HepG2 (cell line): ENCODE data around the gene CIT. TPM values are rescaled to one million over a fixed set of nuclear protein-coding genes. Genes with fewer than 3 reads are reported as not detected.

Experiments
- ATAC-seq: fragments of 200-7000 bp; cut with Tn5 transposase; 3 replicates; pipeline ENCODE4 v1.9.1; 2020; ENCODE audit warnings: mild to moderate bottlenecking, moderate library complexity
- BruUV-seq: library from RNA; stranded (reverse); fragments of 400-500 nt; replicated peaks from 2 replicates; lab custom pipeline; 2021; lab: Mats Ljungman, UMichigan
- CTCF ChIA-PET: fragments of 300-600 bp; formaldehyde crosslinking; extraction: SDS; loops from one replicate; lab custom pipeline; 2021; ENCODE audit warnings: low total read pairs, inconsistent platforms, low intra/inter-chr PET ratio; lab: Yijun Ruan, JAX
- POLR2A ChIA-PET: fragments of 350-600 bp; sonication (Branson Sonifier 250); formaldehyde crosslinking; loops from one replicate; lab custom pipeline; 2020; ENCODE audit warnings: antibody characterized with exemption, inconsistent platforms; lab: Yijun Ruan, JAX
- DNase-seq: peaks from one replicate; pipeline ENCODE4 v3.0.0-alpha.2; 2015; ENCODE audit warnings: low spot score
- FAIRE-seq: peaks from 3 replicates; lab custom pipeline; 2011; peaks lifted over from hg19 to GRCh38; lab: Jason Lieb, UNC
- H2AFZ ChIP-seq: one replicate; pipeline ENCODE4 v1.6.1; 2011; ENCODE audit warnings: low read length, inconsistent platforms
- H3K27ac ChIP-seq: fragments of 300-600 bp; 3 replicates; pipeline ENCODE4 v1.8.0; 2011; ENCODE audit warnings: mixed run types, mild to moderate bottlenecking, mixed read lengths, low read length, inconsistent platforms; ENCODE audit not compliant: insufficient read depth; ENCODE audit errors: extremely low read length
- H3K27me3 ChIP-seq, 2 experiments: fragments of 200-600 bp in 1 of 2; 2 replicates in 1 of 2; 3 replicates in 1 of 2; pipeline versions ENCODE4 v1.6.0 to v1.8.0; 2011; ENCODE audit warnings: low read length in 2 of 2, mild to moderate bottlenecking in 2 of 2, moderate library complexity in 2 of 2, inconsistent platforms in 1 of 2; ENCODE audit not compliant: insufficient read depth in 2 of 2, control insufficient read depth in 1 of 2
- H3K36me3 ChIP-seq, 2 experiments: fragments of 200-600 bp in 1 of 2; replicated peaks in 1 of 2; 2 replicates in 1 of 2; 3 replicates in 1 of 2; pipeline versions ENCODE4 v1.5.1 to v1.8.0; 2011; ENCODE audit warnings: low read length in 2 of 2, inconsistent platforms in 1 of 2; ENCODE audit not compliant: insufficient read depth in 2 of 2, control insufficient read depth in 1 of 2
- H3K4me1 ChIP-seq: 2 replicates; pipeline ENCODE4 v1.5.1; 2012; ENCODE audit warnings: low read length, inconsistent platforms; ENCODE audit not compliant: insufficient read depth
- H3K4me2 ChIP-seq: 2 replicates; pipeline ENCODE4 v1.6.0; 2011; ENCODE audit warnings: low read depth, low read length, inconsistent platforms
- H3K4me3 ChIP-seq, 3 experiments: fragments of 200-600 bp in 1 of 3; sonication (generic), shearing (Covaris generic) in 1 of 3; replicated peaks in 1 of 3; 2 replicates each; pipeline ENCODE4 v1.5.1; 2011 to 2016; ENCODE audit warnings: low read length in 3 of 3, inconsistent platforms in 2 of 3, low read depth in 2 of 3, mild to moderate bottlenecking in 2 of 3, control low read depth in 1 of 3, mixed read lengths in 1 of 3; ENCODE audit not compliant: insufficient read depth in 1 of 3
- H3K79me2 ChIP-seq: one replicate; pipeline ENCODE4 v1.6.1; 2011; ENCODE audit warnings: low read length, inconsistent platforms; ENCODE audit not compliant: insufficient read depth
- H3K9ac ChIP-seq: 2 replicates; pipeline ENCODE4 v1.6.0; 2011; ENCODE audit warnings: mild to moderate bottlenecking, low read depth, low read length, inconsistent platforms; ENCODE audit not compliant: insufficient read depth
- H3K9me3 ChIP-seq: 2 replicates; pipeline ENCODE4 v1.5.1; 2012; ENCODE audit warnings: mild to moderate bottlenecking, low read length
- H4K20me1 ChIP-seq: 2 replicates; pipeline ENCODE4 v1.6.0; 2011; ENCODE audit warnings: inconsistent platforms, mild to moderate bottlenecking, low read length, moderate library complexity; ENCODE audit not compliant: insufficient read depth
- DR1 ChIP-seq: sonication (generic); formaldehyde crosslinking; IDR thresholded peaks from 2 replicates; pipeline ENCODE4 v1.8.0; 2021; ENCODE audit warnings: mild to moderate bottlenecking, missing genetic modification reagents, inconsistent platforms
- HHEX ChIP-seq: IDR thresholded peaks from 2 replicates; pipeline ENCODE4 v1.6.1; 2016; ENCODE audit warnings: control low read depth
- RBM22 ChIP-seq: fragments of 200-400 bp; formaldehyde crosslinking; optimal IDR thresholded peaks from 2 replicates; pipeline ENCODE3; 2017; ENCODE audit warnings: mild to moderate bottlenecking, low read length, moderate library complexity
- SMYD3 ChIP-seq: sonication (generic); formaldehyde crosslinking; IDR thresholded peaks from 2 replicates; pipeline ENCODE4 v1.8.1; 2023; ENCODE audit warnings: mild to moderate bottlenecking, missing genetic modification reagents
- ZKSCAN5 ChIP-seq: sonication (generic); formaldehyde crosslinking; IDR thresholded peaks from 2 replicates; pipeline ENCODE4 v1.5.1; 2020; ENCODE audit warnings: mild to moderate bottlenecking, missing genetic modification reagents
- ZNF317 ChIP-seq: sonication (generic); formaldehyde crosslinking; IDR thresholded peaks from 2 replicates; pipeline ENCODE4 v1.5.0; 2020; ENCODE audit warnings: mild to moderate bottlenecking, missing genetic modification reagents
- ZNF451 ChIP-seq: sonication (generic); formaldehyde crosslinking; IDR thresholded peaks from 2 replicates; pipeline ENCODE4 v1.5.0; 2020; ENCODE audit warnings: mild to moderate bottlenecking, missing genetic modification reagents
- ZNF510 ChIP-seq: sonication (generic); formaldehyde crosslinking; IDR thresholded peaks from 2 replicates; pipeline ENCODE4 v1.4.0; 2020; ENCODE audit warnings: low read depth, mild to moderate bottlenecking, missing genetic modification reagents
- WGBS: methylation state at CpG from one replicate; pipeline ENCODE4 v1.1.6; 2017; ENCODE audit warnings: low lambda C conversion rate; 5-methylcytosine and 5-hydroxymethylcytosine counted together
- in situ Hi-C: cut with HindIII; loops from 2 replicates; pipeline ENCODE4 v1.10.0; 2017; ENCODE audit warnings: low pct_unique_long_range_greater_than_20kb; ENCODE audit not compliant: extremely low pct_ligation_motif_present
- intact Hi-C: fragments of 100-400 bp; cut with micrococcal nuclease; formaldehyde crosslinking; loops from one replicate; pipeline ENCODE4 v1.10.0; 2022; ENCODE audit not compliant: unreplicated experiment
- polyA plus RNA-seq, 8 experiments: library from polyadenylated mRNA; depleted of rRNA in 3 of 8; stranded (reverse) in 7 of 8; unstranded in 1 of 8; fragments of >200 nt; fragmentation: Illumina TruSeq in 4 of 8; extraction: Trizol in 4 of 8; gene quantifications; 2 replicates each; pipeline versions ENCODE4 v1.2.1 to v1.2.3, GENCODE V29; 2011 to 2016; ENCODE audit warnings: low read depth in 4 of 8, missing spikeins in 1 of 8, mixed read lengths in 1 of 8; ENCODE audit not compliant: insufficient read depth in 1 of 8
- total RNA-seq, 5 experiments: library from RNA; depleted of rRNA; stranded (reverse); fragments of >200 nt; fragmentation: Illumina TruSeq; extraction: Trizol; gene quantifications; 2 replicates each; pipeline ENCODE4 v1.2.3, GENCODE V29; 2016; ENCODE audit warnings: low read depth in 1 of 5
- TF ChIP-seq, protein P1 (sequence below): sonication (generic); formaldehyde crosslinking; IDR thresholded peaks from 2 replicates; pipeline ENCODE4 v1.5.0; 2020; ENCODE audit warnings: missing genetic modification reagents
- TF ChIP-seq, protein P2 (sequence below): IDR thresholded peaks from 2 replicates; pipeline ENCODE4 v1.6.1; 2016; ENCODE audit warnings: missing genetic modification reagents, missing compliant biosample characterization
- TF ChIP-seq, protein P3 (sequence below), 2 experiments: sonication (generic) in 1 of 2; formaldehyde crosslinking in 1 of 2; IDR thresholded peaks; 2 replicates each; pipeline versions ENCODE4 v1.4.0 to v1.6.1; 2018 to 2020; ENCODE audit warnings: missing genetic modification reagents in 2 of 2, borderline replicate concordance in 1 of 2, low read depth in 1 of 2, mild to moderate bottlenecking in 1 of 2, missing biosample characterization in 1 of 2

The CIT gene
- total and polyA plus RNA-seq, 2 of the 13 experiments (the other 11 are each of a cell fraction or from before 2014, with no cell fraction given): 7.7 to 11.7 TPM

DNA sequence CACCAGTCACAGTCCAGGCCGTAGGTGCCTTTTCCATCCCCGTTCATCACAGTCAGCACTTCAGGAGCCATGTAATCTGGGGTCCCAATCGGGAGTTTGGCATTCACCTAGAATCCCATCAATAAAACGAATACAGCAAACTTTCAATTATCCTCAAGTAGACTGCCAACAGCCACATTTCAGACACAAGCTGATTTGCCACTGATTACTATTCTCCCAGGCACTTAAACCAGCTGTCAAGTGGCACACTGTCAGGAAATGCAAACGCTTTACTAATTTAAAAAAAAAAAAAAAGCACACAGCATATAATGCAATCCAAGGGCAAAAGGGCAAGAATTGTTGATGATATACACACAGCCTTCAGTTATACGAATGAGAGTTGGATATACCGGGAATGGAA, 51.9 kb downstream of the CIT start:
- 98% methylated on average over 7 of the region's 7 CpGs for WGBS
- H3K4me3 ChIP-seq: no peak overlapping the region
- H3K9ac ChIP-seq: no peak overlapping the region
- H3K9me3 ChIP-seq: no peaks in the 10 kb centered on the region
- no TSS peak for BruUV-seq
- no peak overlapping the region for H3K4me2 ChIP-seq
- TF ChIP-seq, protein P1, sequence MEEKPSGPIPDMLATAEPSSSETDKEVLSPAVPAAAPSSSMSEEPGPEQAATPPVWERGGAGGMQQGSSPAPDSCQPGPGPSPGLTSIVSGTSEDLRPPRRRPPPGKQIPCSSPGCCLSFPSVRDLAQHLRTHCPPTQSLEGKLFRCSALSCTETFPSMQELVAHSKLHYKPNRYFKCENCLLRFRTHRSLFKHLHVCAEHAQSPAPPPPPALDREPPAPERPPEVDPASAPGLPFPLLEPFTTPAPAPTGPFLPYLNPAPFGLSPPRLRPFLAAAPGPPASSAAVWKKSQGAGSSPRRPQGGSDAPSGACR (CRISPR knock-in tag): no peak
- TF ChIP-seq HHEX (CRISPR knock-in tag) (no peak), DR1 (CRISPR knock-in tag) (no peak), ZKSCAN5 (CRISPR knock-in tag) (no peak), RBM22 (no peak), ZNF451 (CRISPR knock-in tag) (no peak), SMYD3 (CRISPR knock-in tag) (no peak), ZNF510 (CRISPR knock-in tag) (no peak), ZNF317 (no peak)
- TF ChIP-seq, protein P2, sequence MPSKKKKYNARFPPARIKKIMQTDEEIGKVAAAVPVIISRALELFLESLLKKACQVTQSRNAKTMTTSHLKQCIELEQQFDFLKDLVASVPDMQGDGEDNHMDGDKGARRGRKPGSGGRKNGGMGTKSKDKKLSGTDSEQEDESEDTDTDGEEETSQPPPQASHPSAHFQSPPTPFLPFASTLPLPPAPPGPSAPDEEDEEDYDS: no peak
- TF ChIP-seq, protein P3, sequence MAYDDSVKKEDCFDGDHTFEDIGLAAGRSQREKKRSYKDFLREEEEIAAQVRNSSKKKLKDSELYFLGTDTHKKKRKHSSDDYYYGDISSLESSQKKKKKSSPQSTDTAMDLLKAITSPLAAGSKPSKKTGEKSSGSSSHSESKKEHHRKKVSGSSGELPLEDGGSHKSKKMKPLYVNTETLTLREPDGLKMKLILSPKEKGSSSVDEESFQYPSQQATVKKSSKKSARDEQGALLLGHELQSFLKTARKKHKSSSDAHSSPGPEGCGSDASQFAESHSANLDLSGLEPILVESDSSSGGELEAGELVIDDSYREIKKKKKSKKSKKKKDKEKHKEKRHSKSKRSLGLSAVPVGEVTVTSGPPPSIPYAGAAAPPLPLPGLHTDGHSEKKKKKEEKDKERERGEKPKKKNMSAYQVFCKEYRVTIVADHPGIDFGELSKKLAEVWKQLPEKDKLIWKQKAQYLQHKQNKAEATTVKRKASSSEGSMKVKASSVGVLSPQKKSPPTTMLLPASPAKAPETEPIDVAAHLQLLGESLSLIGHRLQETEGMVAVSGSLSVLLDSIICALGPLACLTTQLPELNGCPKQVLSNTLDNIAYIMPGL (CRISPR knock-in tag; IDR thresholded peaks at IDR 0.05; ENCODE audit: borderline replicate concordance in 1 of 2, low read depth in 1 of 2): no peak
- FAIRE-seq: no peak
- no peak overlapping the region for H2AFZ ChIP-seq
- ChIA-PET POLR2A (no interaction called here), CTCF (no interaction called here)
- H3K27ac ChIP-seq: no peak overlapping the region
- in situ Hi-C loops (no loop called here), intact Hi-C loops (no loop called here)
- H3K27me3 ChIP-seq: no peaks in the 10 kb centered on the region
- DNase-seq: no peak
- no peaks in the 10 kb centered on the region for H3K79me2 ChIP-seq
- H4K20me1 ChIP-seq: no peaks in the 10 kb centered on the region
- H3K36me3 ChIP-seq: peaks cover 2 to 21% of the 10 kb centered on the region in 2 experiments; a peak in 2 of 5 replicates
- no peak for ATAC-seq
- H3K4me1 ChIP-seq: no peaks in the 10 kb centered on the region
